ENCODE measurements around the gene RASSF1.
A peak's percentile ranks its signal among the peaks of the same experiment; 100 is the strongest.

RASSF1 gene

DNA sequence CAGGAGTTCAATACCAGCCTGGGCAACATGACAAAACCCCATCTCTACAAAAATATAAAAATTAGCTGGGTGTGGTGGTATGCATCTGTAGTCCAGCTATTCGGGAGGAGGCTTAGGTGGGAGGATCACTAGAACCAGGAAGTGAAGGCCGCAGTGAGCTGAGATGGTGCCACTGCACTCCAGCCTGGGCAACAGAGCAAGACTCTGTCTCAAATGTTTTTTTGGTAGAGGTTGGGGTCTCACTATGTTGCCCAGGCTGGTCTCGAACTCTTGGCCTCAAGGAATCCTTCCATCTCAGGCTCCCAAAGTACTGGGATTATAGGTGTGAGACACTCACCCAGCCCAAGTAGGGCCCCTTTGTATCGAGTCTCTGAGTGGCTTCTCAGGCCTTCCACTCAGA is 46.5 kb downstream of the RASSF1 start:
- in situ Hi-C loops (cut with MboI; ENCODE audit: low sequenced_read_pairs, unreplicated experiment) = no loop called here
- TF ChIP-seq, protein P1, sequence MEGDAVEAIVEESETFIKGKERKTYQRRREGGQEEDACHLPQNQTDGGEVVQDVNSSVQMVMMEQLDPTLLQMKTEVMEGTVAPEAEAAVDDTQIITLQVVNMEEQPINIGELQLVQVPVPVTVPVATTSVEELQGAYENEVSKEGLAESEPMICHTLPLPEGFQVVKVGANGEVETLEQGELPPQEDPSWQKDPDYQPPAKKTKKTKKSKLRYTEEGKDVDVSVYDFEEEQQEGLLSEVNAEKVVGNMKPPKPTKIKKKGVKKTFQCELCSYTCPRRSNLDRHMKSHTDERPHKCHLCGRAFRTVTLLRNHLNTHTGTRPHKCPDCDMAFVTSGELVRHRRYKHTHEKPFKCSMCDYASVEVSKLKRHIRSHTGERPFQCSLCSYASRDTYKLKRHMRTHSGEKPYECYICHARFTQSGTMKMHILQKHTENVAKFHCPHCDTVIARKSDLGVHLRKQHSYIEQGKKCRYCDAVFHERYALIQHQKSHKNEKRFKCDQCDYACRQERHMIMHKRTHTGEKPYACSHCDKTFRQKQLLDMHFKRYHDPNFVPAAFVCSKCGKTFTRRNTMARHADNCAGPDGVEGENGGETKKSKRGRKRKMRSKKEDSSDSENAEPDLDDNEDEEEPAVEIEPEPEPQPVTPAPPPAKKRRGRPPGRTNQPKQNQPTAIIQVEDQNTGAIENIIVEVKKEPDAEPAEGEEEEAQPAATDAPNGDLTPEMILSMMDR (IDR thresholded peaks at IDR 0.05; ENCODE audit: borderline replicate concordance, control extremely low read depth, extremely low read depth, insufficient read depth, missing control alignments) = no peak
- DNase-seq (ENCODE audit: low spot score) = no peak

GRCh38 chr3:50293079-50293801 is 47.4 kb downstream of the RASSF1 start:
- DNase-seq (ENCODE audit: low spot score) = no peak
- TF ChIP-seq, protein P1 (IDR thresholded peaks at IDR 0.05; ENCODE audit: borderline replicate concordance, control extremely low read depth, extremely low read depth, insufficient read depth, missing control alignments) = no peak
- in situ Hi-C loops (cut with MboI; ENCODE audit: low sequenced_read_pairs, unreplicated experiment) = no loop called here

- peak; percentile 97 for DNase-seq (ENCODE audit: low spot score)
- in situ Hi-C loops (cut with MboI; ENCODE audit: low sequenced_read_pairs, unreplicated experiment) = no loop called here
- TF ChIP-seq, protein P1 (IDR thresholded peaks at IDR 0.05; ENCODE audit: borderline replicate concordance, control extremely low read depth, extremely low read depth, insufficient read depth, missing control alignments) = no peak
Measured at GRCh38 chr3:50292159-50293078, 48.2 kb downstream of the RASSF1 start, which contains the start of gene IFRD2. IFRD2 (minus strand) TSS chr3:50292429; CDS start chr3:50292274, 155 bp downstream.

- TF ChIP-seq, protein P1 (IDR thresholded peaks at IDR 0.05; ENCODE audit: borderline replicate concordance, control extremely low read depth, extremely low read depth, insufficient read depth, missing control alignments) = no peak
- no peak for DNase-seq (ENCODE audit: low spot score)
- in situ Hi-C loops (cut with MboI; ENCODE audit: low sequenced_read_pairs, unreplicated experiment) = no loop called here
Measured at GRCh38 chr3:50290161-50290641, 50.4 kb downstream of the RASSF1 start.

DNA sequence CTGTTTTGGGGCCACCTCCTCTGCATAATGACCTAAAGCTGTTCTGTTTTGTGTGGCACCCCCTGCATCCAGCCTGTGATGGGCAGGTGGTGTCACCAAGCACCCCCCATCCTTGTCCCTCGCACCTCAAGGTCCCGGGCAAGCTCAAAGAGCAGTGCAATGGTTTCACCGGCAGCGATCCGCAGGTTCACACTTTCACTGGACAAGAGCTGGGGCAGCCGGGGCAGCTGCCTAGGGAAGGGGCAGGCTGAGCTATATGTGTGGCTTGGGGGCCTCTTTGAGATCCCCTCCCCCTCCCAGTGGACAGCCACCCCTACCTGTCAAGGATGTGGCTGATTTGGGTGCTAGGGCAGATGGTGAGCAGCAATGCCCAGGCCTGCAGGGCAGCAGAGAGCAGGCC is 51.5 kb downstream of the RASSF1 start:
- TF ChIP-seq, protein P1 (IDR thresholded peaks at IDR 0.05; ENCODE audit: borderline replicate concordance, control extremely low read depth, extremely low read depth, insufficient read depth, missing control alignments) = no peak
- in situ Hi-C loops (cut with MboI; ENCODE audit: low sequenced_read_pairs, unreplicated experiment) = no loop called here

DNA sequence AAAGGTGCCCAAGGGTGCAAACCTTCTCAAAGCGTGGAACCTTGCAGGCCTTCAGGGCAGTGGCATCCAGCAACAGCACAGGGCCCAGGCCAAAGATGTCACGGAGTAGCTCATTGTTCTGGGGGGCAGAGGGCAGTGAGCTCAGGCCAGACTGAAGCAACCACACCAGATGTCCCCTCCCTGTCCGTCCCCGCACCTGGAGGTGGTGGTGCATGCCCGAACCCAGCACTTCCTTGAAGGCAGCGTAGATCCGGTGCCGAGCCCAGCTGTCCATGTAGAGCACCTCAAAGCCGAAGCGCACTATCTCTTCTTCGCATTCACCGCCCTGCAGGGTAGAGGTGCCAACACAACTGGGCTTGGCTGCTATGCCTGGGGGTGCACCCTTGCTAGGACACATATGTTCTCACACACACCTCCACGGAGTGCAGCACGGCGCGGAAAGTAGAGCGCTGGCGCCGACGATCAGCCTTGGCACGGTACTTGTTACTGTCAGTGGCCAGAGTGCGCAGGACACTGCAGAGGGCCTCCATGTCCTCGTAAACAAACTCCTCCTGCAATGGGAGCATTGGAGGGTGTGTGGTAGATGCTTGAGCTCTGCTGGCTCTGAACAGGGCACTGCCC is 52.1 kb downstream of the RASSF1 start:
- in situ Hi-C loops (cut with MboI; ENCODE audit: low sequenced_read_pairs, unreplicated experiment) = no loop called here
- DNase-seq (ENCODE audit: low spot score) = no peak
- TF ChIP-seq, protein P1 (IDR thresholded peaks at IDR 0.05; ENCODE audit: borderline replicate concordance, control extremely low read depth, extremely low read depth, insufficient read depth, missing control alignments) = no peak

More for the DNA sequence above, 51.5 kb downstream of the RASSF1 start:
- DNase-seq (ENCODE audit: low spot score) = no peak
